ENCODE measurements around the gene MAB21L3.

The MAB21L3 gene

DNA sequence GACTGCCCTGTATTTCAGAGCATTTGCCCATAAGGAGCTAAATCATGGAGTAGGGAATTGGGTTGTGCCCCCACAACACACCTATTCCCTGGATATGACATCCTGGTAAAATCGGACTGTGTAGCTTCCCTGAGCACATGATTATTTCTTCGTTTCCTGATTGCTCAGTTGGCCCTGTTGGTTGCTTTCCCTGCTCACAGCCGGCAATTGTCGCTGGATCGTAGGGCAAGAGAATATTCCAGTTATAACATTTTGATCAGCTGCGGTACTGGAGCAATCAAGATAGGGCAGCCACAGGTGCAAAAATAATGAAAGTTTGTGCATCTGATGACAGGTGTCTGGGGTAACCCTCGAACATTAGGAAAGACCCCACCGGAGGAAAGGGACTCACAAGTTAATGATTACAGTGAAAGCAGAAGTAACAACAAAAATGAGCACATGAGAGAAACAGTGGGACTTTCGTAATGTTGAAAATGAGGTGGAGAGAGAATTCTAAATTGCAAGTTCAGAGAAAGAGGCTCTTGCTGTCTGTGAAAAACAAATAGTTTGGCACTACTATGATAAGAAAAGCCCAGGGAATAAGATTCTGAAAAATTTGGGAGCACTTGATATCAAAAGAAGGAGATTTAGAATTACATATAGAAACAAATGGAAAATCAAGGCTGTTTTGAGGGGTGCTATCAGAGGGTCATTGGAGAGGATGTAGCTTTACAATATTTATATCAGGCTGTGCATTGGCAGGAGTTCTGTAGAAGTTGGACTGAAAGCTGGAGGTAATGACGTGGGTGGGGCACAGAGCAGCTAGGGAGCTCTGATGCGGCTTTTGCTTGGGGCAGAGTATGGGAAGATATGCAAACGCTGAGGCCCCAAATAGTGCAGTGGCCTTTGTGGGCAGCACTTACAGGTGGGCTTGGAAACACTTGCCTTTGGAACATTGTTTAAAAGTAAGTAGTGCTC is at the start of gene MAB21L3:
Gene MAB21L3 (plus strand): TSS at position 833 of the 957 bp plus-strand sequence. CDS start 1,217 bp downstream, outside the sequence.
- no peak for DNase-seq

DNA sequence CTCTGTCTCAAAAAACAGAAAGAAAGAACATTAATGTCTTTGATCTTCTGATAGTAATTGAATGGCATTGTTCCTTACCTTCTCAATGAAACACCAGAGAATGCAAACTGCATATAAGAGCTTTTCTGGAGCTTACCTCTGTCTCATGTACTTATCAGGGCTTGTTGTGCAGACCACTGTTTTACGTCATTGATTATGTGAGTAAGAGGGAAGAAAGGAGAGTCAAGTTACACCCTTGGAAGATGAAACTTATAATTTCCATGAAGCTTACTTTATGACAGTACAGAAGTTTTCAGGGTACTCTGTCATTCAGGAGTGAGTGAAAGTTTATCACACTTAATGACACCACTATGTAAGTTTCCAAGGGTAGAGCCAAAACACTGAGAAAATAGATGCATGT is 49.0 kb upstream of the MAB21L3 start:
- DNase-seq, result no peak

- no peak for DNase-seq
Observed at GRCh38 chr1:116064616-116065015, 46.6 kb upstream of the MAB21L3 start.

DNA sequence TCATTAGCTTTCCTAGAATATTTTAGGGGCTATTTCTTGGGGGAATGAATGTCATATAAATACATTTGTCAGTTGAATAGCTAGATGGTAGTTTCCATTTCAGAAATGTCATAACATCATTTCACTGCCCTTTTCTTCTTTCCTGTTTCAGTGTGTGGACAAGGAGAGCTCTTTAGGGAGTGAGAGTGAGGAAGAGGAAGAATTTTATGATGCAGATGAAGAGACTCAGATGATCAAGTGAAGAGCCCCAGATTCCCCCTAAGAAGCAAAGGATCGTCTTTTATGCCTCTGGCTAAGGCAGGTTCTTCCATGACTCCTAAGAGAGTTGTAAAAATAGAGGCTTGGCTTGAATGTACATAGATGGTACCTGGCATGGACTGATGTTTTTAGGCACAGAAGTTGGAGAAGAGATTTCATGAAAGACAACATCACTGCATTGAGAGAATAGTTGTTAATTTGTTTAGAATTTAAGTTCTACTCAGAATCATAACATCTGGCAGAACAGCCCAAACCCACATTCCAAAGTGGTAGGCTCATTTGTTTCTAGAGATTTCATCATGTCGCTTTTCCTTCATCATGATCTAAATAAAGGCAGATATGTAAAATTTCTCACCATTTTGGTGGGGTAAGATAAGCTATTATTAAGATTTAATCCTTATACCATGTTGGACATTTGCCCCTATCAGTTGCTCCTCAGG is 44.2 kb upstream of the MAB21L3 start:
- DNase-seq, result no peak

GRCh38 chr1:116067566-116067890 is 43.7 kb upstream of the MAB21L3 start:
- DNase-seq, result no peak

GRCh38 chr1:116075575-116075974 is 35.6 kb upstream of the MAB21L3 start:
- no peak for DNase-seq

- DNase-seq, result no peak
Observed at GRCh38 chr1:116075990-116076389, 35.2 kb upstream of the MAB21L3 start.

GRCh38 chr1:116076831-116077230 is 34.4 kb upstream of the MAB21L3 start:
- DNase-seq, result no peak

- DNase-seq, result no peak
Observed at GRCh38 chr1:116078699-116079223, 32.4 kb upstream of the MAB21L3 start.

- no peak for DNase-seq
Observed at GRCh38 chr1:116087628-116088027, 23.6 kb upstream of the MAB21L3 start.

DNA sequence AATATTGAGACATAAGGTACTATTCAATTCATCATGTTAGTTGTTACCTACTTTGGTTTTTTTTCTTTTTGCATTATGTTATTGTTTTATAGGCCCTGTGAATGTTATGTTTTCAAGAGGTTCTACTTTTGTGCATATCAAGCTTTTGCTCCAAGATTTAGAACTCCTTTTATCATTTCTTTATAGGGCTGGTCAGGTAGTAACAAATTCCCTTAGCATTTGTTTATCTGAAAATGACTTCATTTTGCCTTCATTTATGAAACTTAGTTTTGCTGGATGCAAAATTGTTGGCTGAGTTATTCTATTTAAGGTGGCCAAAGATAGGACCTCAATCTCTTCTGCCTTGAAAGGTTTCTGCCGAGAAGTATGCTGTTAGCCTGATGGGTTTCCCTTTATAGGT is 21.3 kb upstream of the MAB21L3 start:
- DNase-seq, result no peak

GRCh38 chr1:116091083-116091482 is 20.1 kb upstream of the MAB21L3 start:
- no peak for DNase-seq

- no peak for DNase-seq
Observed at GRCh38 chr1:116092752-116093489, 18.3 kb upstream of the MAB21L3 start.

GRCh38 chr1:116095027-116095426 is 16.2 kb upstream of the MAB21L3 start:
- no peak for DNase-seq

GRCh38 chr1:116096013-116096618 is 15.1 kb upstream of the MAB21L3 start:
- no peak for DNase-seq

GRCh38 chr1:116097626-116098025 is 13.6 kb upstream of the MAB21L3 start:
- no peak for DNase-seq

DNA sequence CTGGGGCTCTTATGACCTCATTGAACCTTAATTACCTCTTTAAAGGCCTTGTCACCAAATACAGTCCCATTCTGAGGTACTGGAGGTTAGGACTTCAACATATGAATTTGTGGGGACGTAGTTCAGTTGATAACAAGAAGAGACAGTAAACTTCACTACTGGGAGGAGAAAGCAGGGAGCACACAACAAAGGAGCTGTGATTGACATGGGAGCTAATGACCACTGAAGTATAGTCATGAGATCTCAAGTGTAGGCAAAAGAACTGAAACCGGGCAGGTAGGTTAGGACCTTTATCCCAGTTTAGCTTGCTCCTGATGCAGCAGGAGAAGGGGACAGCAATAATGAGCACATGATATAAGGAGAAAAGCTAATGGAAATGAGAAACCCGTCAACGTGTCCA is 11.8 kb upstream of the MAB21L3 start:
- DNase-seq, result no peak

GRCh38 chr1:116099919-116100318 is 11.3 kb upstream of the MAB21L3 start:
- DNase-seq, result no peak

- DNase-seq, result no peak
Observed at GRCh38 chr1:116104667-116105066, 6.5 kb upstream of the MAB21L3 start.

DNA sequence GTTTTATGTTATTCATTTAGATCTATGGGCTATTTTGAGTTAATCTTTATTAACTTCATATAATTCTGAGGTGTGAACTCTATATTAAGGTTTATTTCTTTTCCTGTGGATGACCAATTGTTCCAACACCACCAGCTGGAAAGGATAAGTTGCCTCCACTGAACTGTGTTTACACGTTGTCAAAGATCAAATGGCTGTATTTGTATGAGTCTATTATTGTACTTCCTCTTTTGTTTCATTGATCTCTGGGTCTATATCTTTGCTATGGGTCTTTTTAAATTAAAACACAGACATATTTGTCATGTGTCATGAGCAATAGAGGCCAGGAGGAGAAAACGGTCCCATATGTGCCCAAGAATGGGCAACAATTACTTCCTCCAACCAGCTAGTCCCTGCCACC is 5.2 kb upstream of the MAB21L3 start:
- DNase-seq, result no peak

- DNase-seq, result no peak
Observed at GRCh38 chr1:116106646-116107045, 4.6 kb upstream of the MAB21L3 start.

DNA sequence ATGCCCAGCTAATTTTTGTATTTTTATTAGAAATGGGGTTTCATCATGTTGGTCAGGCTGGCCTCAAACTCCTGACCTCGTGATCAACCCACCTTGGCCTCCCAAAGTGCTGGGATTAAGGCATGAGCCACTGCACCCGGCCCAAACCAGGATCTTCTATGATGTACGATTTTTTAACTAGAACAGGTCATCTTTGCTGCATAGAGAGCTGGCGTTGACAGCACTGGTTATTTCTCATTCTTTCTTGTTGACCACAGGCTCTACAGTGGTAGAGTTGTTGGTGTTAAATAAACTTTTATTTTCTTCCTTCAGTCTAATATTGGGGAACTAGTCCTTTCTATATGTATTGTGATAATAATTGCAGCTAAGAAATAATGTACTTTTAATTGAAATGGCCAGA is 3.8 kb upstream of the MAB21L3 start:
- no peak for DNase-seq

- DNase-seq, result no peak
Observed at GRCh38 chr1:116111524-116112021, 374 bp downstream of the MAB21L3 start.

All from NCI-H1105 treated with DMSO at 0.1 percent for 48 hours (cell line).